ENCODE measurements around the gene FAM170B. TPM values are rescaled to one million over a fixed set of nuclear protein-coding genes. Genes with fewer than 3 reads are reported as not detected.

The FAM170B gene
- total and polyA plus RNA-seq, 9 of the 15 experiments (the other 6 are each of a cell fraction or from before 2014, with no cell fraction given): 0.11 to 0.21 TPM; not detected in 7

DNA sequence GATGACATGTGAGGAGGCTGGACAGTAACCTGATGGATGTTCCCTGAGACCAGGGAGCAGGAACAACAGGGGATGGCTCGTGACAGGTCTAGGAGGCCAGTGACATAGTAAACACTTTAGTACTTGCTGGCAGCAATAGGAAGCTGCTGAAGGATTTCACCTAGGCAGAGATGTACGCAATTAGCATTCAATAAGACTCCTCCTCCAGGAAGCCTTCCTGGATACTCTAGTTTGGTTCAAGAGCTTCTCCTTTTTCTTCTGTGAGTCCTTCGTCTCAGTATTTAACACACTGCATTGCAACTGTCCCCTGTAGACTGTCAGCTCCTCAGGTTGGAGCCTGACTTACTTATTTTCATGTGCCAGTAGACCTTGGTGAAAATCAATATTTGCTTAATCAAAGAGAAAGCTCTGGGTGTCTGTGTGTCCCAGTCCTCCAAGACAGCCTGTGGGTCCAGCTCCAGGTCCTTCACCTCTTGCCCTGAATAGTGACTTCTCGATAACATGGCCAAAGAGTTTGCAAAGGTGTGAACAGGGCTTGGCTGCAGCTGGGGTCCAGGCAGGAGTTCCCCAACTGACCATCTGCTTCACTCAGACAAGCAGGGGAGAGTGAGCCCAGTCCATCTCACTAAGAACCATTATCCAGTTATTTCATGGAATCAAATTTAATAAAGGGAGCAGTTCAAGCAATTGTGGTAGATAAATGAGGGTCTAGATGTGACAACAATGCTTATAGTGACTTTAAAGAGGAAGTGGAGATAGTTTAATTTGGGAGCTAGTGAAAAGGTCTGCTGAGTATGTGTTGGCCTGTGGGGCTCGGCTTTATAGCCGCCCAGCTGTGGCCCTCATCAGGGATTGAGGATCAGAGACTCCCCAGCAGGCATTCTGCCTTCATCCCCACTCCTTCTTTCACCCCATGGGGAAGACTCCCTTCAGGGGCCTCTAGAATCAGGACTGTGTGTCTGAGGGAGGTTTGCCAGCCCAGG is 45.0 kb upstream of the FAM170B start (continued):
- TF ChIP-seq, protein P1, sequence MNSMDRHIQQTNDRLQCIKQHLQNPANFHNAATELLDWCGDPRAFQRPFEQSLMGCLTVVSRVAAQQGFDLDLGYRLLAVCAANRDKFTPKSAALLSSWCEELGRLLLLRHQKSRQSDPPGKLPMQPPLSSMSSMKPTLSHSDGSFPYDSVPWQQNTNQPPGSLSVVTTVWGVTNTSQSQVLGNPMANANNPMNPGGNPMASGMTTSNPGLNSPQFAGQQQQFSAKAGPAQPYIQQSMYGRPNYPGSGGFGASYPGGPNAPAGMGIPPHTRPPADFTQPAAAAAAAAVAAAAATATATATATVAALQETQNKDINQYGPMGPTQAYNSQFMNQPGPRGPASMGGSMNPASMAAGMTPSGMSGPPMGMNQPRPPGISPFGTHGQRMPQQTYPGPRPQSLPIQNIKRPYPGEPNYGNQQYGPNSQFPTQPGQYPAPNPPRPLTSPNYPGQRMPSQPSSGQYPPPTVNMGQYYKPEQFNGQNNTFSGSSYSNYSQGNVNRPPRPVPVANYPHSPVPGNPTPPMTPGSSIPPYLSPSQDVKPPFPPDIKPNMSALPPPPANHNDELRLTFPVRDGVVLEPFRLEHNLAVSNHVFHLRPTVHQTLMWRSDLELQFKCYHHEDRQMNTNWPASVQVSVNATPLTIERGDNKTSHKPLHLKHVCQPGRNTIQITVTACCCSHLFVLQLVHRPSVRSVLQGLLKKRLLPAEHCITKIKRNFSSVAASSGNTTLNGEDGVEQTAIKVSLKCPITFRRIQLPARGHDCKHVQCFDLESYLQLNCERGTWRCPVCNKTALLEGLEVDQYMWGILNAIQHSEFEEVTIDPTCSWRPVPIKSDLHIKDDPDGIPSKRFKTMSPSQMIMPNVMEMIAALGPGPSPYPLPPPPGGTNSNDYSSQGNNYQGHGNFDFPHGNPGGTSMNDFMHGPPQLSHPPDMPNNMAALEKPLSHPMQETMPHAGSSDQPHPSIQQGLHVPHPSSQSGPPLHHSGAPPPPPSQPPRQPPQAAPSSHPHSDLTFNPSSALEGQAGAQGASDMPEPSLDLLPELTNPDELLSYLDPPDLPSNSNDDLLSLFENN (IDR thresholded peaks at IDR 0.05; ENCODE audit: low read depth in 2 of 2, low read length in 2 of 2): no peak
- TF ChIP-seq RBM25 (IDR thresholded peaks at IDR 0.05; ENCODE audit: low read depth, low read length, severe bottlenecking): peak; percentile 98
- TF ChIP-seq ZNF134 (CRISPR knock-in tag; conservative IDR thresholded peaks at IDR 0.05): no peak
- no peak for TF ChIP-seq ZNF282 (CRISPR knock-in tag; IDR thresholded peaks at IDR 0.05)
- TF ChIP-seq BRF1 (IDR thresholded peaks at IDR 0.05; ENCODE audit: borderline replicate concordance, extremely low read depth, insufficient read length): no peak
- TF ChIP-seq NCOR1 (IDR thresholded peaks at IDR 0.05): no peak
- no peak for TF ChIP-seq SRSF3 (IDR thresholded peaks at IDR 0.05; ENCODE audit: insufficient read depth, low read length)
- TF ChIP-seq RBM22 (IDR thresholded peaks at IDR 0.05; ENCODE audit: low read depth, low read length, poor library complexity, severe bottlenecking): no peak
- no peak for TF ChIP-seq FUS (optimal IDR thresholded peaks at IDR 0.05; ENCODE audit: low read depth, low read length)
- TF ChIP-seq, protein P2, sequence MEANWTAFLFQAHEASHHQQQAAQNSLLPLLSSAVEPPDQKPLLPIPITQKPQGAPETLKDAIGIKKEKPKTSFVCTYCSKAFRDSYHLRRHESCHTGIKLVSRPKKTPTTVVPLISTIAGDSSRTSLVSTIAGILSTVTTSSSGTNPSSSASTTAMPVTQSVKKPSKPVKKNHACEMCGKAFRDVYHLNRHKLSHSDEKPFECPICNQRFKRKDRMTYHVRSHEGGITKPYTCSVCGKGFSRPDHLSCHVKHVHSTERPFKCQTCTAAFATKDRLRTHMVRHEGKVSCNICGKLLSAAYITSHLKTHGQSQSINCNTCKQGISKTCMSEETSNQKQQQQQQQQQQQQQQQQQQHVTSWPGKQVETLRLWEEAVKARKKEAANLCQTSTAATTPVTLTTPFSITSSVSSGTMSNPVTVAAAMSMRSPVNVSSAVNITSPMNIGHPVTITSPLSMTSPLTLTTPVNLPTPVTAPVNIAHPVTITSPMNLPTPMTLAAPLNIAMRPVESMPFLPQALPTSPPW (CRISPR knock-in tag; IDR thresholded peaks at IDR 0.05): no peak
- TF ChIP-seq ARID1B (IDR thresholded peaks at IDR 0.05): no peak
- no peak for TF ChIP-seq HNRNPLL (IDR thresholded peaks at IDR 0.05; ENCODE audit: low read depth, low read length, poor library complexity, severe bottlenecking)
- no peak for TF ChIP-seq FOXJ2 (tag; IDR thresholded peaks at IDR 0.05)
- TF ChIP-seq ELF2 (CRISPR knock-in tag; IDR thresholded peaks at IDR 0.05): no peak
- no peak for TF ChIP-seq KLF1 (tag; IDR thresholded peaks at IDR 0.05)
- TF ChIP-seq ZNF436 (CRISPR knock-in tag; IDR thresholded peaks at IDR 0.05): peak; percentile 93
- no peak for TF ChIP-seq C11orf30 (IDR thresholded peaks at IDR 0.05; ENCODE audit: low read depth)
- no peak for TF ChIP-seq PCBP2 (IDR thresholded peaks at IDR 0.05; ENCODE audit: low read depth, low read length, poor library complexity, severe bottlenecking)
- TF ChIP-seq XRCC4 (IDR thresholded peaks at IDR 0.05; ENCODE audit: extremely low read depth, insufficient read depth, insufficient read length): no peak
- TF ChIP-seq FOXJ3 (CRISPR knock-in tag; IDR thresholded peaks at IDR 0.05): no peak
- TF ChIP-seq SMARCA5 (IDR thresholded peaks at IDR 0.05): peak; percentile 82
- no peak for TF ChIP-seq ARNT (IDR thresholded peaks at IDR 0.05)
- no peak for TF ChIP-seq TAF9B (IDR thresholded peaks at IDR 0.05; ENCODE audit: partially characterized antibody)
- TF ChIP-seq SMAD2 (IDR thresholded peaks at IDR 0.05; ENCODE audit: low read depth, low read length): no peak

Measured in K562 (cell line).